Stimulated activated CD4-positive, alpha-beta T cell treated with anti-CD3 and anti-CD28 coated beads, TNF-alpha, amount 100 ng/mL, for 48 hours (primary cell): ENCODE data around the gene CCDC183.
"Not testable (repeated sequence)": the region's sequence is repeated elsewhere in the genome, so short reads cannot be mapped to it uniquely, and the experiment has no call there.

Experiments
- DNase-seq, 3 donors: peaks; one replicate each; pipeline ENCODE4 v3.0.0-alpha.2; 2020; ENCODE audit warnings: low read depth in 3 of 3

CCDC183 gene

DNA sequence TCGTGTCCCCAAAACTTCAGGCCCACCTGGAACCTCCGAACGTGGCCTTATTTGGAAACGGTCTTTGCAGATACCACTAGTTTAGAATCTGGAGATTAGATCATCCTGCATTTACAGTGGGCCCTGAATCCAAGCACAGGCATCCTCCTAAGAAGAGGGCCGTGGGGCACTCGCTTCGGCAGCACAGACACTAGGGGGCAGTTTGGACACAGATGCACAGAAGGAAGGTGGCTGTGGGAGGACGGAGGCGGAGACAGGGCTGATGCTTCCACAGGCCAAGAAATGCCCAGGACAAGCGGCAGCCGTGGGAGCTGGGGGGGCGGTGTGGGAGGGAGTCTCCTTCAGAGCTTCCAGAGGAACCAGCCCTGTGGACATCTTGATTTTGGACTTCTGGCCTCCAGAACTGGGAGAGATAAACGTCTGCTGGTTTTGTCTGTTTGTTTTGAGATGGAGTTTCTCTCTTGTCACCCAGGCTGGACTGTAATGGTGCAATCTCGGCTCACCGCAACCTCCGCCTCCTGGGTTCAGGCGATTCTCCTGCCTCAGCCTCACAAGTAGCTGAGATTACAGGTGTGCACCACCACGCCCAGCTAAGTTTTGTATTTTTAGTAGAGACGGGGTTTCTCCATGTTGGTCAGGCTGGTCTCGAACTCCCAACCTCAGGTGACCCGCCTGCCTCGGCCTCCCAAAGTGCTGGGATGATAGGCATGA is 35.1 kb upstream of the CCDC183 start:
- DNase-seq, result not testable (repeated sequence)

DNA sequence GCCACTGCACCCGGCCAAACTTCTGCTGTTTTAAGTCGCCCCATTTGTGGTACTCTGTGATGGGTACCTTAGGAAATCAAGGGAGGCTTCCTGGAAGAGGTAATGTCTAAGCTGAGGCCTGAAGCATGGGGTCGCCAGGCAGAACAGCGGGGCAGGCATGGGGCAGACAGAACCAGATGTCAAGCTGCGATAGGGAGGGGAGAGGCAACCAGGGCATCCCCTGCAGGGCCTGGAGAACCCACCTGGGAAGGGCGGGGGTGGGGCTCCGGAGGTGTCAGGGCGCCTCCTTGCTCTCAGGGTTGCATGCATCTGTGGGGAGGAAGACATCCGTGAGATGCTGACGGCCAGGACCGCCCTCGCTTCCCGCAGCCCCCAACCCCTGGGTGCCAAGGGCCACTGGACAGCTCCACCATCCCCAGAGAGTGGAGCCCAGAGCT is 34.6 kb upstream of the CCDC183 start:
- DNase-seq, result no peak

DNA sequence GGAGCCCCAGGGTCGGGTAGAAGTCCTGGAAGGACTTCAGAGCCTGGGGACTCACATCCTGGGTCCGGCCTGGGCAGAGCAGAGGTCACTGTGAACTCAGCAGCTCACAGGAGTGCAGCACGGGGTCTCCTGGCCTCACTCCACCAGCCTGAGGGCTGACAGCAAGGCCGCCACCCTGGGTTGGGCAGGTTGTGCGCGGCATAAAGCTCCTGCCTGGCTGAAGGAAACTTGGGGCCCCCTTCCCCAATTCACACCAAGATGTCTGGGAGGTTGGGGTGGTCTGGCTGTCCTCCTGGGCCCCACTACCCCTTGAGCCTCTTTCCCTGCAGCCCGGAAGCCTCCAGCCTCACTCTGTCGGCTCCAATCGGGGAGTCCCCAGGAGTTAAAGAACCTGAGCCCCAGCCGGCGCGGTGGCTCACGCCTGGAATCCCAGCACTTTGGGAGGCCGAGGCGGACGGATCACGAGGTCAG is 33.9 kb upstream of the CCDC183 start:
- no peak for DNase-seq

DNA sequence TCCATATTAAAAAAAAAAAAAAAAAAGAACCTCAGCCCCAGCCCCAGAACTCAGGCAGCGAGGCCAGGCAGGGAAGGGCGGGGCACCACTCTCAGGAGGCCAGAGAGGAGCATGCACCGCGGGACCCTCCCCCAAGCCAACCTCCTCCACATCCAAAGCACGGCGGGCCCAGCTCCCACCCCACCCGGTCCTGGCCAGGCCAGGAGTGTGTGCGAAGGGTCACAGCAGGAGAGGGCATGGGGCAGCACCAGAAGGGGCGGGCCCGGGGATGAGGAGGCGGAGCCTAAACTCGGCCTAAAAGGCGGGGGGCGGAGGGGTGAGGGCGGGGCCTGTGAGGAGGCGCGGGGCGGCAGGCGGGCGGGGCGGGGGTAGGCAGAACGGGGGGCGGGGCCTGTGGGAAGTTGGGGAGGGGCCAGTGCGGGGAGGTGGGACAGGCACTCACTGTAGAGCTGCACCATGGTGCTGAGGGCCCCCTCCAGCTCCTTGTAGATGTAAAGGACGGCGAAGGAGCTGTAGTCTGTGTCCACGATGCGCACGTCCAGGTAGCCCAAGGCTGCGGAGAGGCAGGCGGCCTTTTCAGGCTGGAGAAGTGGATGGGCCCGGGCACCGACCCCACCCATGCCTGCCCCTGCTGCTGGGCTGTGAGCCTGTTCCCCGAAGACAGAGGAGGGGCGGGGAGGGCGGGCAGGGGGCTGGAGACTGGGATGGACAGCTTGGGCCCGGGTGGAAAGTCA is 33.1 kb upstream of the CCDC183 start:
- peak; percentile 27 to 64 (median 31) for DNase-seq

DNA sequence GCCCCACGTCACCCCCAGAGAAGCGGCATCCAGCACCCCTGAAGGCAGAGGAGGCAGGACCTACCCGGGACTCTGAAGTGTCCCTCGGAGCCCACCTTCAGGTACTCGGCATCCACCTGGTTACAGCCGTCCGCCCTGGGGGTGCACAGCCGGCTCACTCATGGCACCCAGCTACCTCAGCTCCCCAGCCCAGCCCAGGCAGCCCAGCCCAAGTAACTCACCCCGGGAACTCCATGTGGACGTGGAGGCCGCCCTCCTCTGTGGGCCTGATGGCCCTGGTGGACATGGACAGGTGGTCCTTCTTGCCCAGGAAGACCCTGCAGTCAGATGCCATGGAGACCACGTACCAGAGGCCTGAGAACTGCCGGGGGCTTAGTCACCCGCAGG is 32.5 kb upstream of the CCDC183 start:
- no peak for DNase-seq

DNA sequence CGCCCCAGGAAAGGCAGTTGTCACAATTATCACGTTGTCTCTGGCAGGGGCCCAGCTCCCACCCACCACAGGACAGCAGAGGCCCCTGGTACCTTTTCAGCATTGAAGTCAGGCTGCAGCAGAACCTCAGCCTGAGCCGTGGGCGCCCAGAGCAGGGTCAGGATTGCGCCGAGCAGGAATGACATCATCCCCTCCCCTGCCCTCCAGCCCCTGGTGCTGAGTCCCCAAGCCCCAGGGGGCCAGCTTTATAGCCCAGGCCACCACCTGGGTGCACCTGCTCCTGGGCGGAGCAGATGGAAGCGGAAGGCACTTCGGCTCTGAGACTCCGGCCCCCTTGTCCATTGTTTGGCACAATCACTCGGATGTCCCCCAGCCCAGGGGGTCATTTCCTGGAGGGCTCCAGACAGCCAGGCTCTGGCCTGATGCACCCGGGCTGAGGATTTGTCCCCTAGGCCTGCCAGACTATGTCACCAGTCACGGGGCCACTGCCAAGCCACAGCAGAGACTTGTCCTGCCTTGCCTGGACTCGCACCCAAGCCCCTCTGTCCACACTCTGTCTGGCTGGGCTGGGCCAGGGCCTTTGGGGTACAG is 31.7 kb upstream of the CCDC183 start, which contains the start of gene LCN15:
LCN15 (minus strand) TSS at position 218 of the 591 bp plus-strand sequence; CDS start at position 188, 30 bp downstream.
- DNase-seq, result no peak

DNA sequence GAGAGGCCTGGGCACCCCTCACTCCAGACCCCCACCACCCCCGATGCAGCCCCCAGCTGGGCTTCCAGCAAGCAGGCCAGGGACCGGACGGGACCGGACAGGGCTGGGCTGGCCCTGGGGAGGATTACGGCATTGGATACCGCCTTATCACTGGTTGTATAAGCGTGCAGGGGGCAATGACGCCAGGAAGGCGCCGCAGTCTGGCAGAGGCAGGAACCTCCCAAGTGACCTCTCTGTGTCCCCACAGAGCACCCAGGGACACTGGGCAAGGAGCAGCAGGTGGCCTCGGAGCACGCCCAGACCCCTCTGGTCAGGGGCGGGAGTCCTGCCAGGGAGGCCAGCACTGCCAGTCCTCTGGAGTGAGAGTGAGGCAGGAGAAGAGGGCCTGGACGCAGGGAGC is 31.1 kb upstream of the CCDC183 start:
- no peak for DNase-seq

DNA sequence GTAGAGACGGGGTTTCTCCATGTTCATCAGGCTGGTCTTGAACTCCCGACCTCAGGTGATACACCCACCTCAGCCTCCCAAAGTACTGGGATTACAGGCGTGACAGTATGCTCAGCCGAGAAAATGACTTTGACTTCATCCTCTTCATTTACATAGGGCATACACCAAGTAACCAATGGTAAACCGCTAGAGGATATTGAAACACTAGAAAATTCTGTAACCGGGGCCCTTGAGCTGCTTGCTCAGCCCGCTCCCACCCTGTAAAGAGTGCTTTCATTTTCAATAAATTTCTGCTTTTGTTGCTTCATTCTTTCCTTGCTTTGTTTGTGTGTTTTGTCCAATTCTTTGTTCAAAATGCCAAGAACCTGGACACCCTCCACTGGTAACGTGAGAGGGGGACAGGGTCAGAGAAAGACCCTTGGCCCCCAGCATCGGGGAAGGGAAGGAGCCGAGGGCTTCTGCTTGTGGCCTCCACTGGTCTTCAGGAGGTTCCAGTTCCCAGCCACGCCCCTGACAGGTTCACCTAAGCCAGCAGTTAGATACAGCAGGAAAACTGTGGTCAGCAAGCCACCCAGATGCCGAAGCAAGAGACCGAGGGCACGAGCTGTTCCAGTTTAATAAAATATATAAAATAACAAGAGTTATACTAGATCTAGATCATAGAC is 30.3 kb upstream of the CCDC183 start:
- DNase-seq, result not testable (repeated sequence)

DNA sequence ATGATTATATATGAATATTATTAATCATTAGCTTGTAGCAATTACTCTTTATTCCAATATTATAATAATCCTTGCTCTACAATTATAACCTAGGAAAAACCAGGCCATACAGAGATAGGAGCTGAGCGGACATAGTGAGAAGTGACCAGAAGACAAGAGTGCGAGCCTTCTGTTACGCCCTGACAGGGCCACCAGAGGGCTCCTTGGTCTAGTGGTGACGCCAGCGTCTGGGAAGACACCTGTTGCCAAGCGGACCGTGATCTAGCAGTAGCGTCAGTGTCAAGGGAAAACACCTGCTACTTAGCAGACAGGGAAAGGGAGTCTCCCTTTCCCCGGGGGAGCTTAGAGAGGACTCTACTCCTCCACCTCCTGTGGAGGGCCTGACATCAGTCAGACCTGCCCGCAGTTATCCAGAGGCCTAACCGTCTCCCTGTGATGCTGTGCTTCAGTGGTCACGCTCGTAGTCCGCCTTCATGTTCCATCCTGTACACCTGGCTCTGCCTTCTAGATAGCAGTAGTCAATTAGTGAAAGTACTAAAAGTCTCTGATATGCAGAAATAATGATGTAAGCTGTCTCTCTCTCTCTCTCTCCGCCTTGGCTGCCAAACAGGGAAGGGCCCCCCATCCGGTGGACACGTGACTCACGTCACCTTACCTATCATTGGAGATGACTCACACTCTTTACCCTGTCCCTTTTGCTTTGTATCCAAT is 29.6 kb upstream of the CCDC183 start:
- DNase-seq, result peak in 2 of 3 donors; percentile 39 to 47

DNA sequence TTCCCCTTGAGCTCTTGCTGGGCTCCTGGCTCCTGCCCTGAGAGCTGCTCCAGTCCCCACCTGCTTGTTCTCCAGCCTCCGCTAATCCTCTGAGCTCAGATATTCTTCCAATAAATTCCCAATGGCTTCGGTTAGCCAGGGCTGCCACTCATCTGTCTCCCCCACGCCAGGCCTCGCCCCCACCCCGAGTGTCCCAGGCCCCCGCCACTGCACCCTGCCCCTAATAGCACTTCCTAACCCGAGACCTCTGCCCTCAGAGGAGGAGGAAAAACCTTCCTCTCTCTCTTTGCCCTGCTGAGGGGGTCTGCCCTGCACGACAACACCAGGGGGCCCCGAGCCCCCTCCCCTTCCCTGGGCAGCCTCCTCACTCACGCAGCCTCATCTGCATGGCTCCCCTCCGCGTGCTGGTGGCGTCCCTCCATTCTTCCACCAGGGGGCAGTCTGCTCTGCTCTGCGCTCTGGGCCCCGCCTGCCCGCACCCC is 26.4 kb upstream of the CCDC183 start:
- DNase-seq, result peak in 2 of 3 donors; percentile 31 to 55

DNA sequence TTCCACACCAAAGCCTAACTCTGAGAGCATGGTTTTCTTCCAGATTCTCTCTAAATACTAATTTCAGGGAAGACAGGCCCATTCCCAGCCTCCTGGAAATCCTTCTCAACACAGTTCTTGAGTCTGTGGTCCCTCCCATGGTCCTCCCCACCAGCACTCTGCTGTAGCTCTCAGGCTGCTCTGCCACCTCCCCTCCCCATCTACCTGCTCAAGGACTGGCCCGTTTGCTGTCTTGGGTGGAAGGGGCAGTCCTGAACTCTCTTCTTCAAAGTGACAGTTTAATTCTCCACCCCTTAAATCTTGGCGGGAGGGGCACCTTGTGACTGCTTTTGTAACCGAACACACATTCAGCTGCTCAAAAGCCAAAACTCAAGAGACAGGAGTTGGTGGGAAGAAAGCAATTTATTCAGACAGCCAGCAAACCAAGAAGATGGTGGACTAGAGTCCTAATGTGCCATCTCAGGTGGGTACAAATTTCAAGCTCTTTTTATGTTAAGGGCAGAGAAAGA is 24.2 kb upstream of the CCDC183 start:
- no peak for DNase-seq

DNA sequence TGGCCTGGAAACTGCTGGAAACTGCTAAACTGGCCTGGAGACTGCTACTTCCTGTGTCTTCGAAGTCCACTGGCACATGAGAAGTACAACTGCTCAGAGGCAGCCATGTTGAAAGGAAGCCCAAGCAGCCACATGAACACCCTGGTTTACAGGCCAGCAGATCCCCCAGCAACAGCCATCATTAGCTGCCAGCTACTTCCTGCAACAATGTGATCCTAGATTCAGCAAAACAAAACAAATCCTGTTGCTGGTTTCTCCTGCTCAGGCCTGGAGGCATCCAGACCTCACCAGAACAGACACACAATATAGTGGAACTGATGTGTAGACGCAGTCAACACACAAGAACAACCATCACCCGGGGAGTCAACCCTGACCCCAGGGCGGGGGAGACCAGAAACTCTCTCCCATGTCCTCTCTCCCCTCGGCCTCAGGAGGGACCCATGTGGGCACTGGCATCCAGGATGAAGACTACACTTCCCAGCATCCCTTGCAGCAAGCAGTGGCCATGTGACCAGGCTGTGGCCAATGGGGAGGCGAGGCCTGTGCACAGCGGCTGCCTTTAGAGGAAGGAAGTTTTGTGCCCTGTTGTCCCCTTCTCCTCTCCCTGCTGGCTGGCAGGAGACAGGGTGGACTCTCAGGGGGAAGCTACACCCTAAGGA is 22.6 kb upstream of the CCDC183 start:
- no peak for DNase-seq

DNA sequence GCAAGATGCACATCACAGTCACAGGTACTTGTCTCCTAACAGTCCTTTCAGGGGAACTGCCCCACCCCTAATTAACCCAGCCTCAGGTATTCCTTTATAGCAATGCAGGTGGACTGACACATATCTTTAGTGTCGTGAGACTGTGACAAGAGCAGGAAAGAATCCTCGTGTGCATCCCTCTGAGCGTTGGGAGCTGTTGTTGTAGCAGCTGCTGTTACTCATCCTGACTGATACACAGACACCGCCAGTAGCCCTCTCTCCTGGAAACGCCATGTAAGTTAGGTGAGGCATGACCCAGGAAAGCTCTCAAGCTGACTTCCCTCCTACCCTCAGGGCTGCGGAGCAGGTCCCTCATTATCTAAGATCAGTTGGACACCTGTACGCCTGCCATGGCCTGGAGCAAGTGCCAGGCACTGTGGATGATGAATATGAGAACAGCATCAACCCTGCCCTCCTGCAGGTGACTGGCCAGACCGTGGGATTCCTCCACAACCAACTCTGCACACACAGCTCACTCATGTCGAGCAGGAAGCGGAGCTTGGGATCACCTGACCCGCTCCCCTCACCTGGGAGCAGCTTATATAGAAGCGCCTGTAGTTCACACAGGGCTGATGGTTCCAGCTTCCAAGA is 21.6 kb upstream of the CCDC183 start:
- no peak for DNase-seq

DNA sequence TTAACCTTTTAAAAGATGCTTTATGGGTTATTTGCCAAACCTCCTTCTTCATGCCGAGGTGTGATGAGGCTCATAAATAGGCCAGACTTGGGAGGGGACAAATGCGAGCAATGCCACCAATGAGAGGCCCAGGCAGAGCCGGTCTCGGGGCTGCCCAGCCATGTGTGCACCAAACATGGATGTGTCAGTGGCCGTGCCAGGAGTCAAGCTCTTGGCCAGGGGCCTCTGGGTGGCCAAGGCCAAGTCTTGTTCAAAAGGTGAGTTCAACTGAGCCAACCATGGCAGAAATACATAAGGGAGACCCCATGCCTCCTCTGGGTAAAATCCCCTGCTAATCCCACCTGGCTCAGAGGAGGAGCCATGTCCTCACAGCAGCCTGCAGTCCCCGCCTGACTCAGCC is 20.9 kb upstream of the CCDC183 start:
- DNase-seq, result no peak

DNA sequence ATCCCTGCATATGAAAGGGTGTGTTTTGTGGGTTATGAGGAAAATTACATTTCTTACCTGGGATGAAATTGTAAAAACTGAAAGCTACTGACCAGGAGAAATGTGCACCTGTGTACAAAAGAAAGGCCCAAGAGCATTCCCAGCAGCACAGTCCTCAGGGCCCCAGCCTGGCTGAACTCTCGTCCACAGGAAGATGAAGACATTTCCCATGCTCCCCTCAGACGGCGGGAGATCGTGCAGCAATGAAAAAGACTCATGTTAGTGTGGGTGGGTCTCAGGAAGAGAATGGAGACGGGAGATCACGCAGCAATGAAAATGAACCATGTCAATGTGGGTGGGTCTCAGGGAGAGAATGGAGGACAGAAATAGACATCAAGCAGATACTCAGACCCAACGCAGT is 19.2 kb upstream of the CCDC183 start:
- no peak for DNase-seq

DNA sequence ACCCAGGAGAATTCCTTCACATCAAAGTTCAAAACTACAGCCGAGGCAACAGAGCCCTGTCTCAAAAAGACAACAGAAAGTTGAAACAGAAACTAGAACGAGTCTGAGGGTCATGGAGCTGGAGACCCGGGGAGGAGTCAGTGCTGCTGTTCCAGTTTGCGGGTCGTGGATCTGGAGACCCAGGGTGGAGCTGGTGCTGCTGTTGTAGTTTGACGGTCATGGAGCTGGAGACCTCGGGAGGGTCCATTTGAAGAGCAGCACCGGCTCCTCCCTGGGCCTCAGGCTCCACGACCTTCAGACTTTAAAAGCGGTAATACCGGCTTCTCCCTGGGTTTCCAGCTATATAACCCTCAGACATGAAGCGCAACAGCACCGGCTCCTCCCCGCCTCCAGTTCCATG is 18.8 kb upstream of the CCDC183 start:
- no peak for DNase-seq

DNA sequence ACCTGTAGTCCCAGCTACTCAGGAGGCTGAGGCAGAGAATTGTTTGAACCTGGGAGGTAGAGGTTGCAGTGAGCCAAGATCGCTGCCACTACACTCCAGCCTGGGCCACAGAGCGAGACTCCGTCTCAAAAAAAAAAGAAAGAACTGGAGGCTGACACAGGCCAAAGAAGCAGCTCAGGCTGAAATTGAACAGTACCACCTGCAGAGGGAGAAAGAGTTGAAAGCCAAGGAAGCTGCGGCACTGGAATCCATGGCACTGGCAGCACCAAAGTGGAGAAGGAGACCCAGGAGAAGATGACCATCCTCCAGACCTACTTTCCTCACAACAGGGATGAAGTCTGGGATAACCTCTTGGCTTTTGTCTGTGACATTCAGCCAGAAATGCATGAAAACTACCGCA is 16.3 kb upstream of the CCDC183 start:
- DNase-seq, result no peak

DNA sequence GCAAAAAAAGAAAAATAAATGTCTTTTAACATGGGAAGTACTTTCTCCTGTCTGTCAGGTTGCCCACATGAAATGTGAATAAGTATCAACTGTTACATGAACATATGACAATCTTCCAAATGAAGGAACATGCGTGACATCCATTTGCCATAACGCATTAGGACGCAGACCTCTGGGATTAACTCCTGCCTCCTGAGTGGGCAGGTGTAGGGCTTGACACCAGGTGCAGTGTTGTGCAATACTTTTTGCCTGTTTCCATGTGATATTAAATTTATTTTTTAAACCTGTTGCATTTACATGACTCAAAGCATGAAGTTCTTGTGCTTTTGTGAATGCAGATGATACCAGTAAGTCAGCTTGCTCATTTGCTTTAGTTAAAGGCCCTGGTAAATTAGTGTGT is 13.7 kb upstream of the CCDC183 start:
- DNase-seq, result no peak

DNA sequence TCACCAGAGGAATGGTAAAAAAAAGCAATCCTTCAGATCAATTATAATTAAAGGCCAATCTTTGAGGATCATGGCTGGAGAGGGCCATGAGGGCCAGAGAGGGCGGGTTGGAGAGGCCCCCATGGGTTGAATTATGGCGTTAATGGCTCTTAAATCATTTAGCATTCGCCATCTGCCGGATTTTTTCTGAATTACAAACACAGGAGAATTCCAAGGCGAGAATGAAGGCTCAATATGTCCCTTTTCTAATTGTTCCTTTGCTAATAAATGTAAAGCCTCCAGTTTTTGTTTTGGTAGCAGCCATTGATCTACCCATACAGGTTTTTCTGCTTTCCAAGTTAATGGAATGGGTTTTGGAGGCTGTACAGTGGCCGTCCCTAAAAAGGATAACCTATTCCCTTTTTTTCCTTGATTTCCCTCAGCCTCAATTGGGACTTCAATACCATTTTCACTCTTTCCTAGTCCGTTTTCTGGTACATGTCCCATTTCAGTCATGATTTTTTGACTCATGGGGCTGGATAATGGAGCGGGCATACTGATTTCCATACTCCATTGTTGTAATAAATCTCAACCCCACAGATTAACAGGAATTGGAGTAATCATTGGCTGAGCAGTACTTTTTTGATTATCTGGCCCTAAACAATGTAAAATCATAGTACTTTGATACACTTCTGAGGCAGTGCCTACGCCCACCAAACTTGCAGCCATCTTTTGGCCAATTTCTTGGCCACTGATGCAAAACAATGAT is 11.7 kb upstream of the CCDC183 start:
- DNase-seq, result no peak

DNA sequence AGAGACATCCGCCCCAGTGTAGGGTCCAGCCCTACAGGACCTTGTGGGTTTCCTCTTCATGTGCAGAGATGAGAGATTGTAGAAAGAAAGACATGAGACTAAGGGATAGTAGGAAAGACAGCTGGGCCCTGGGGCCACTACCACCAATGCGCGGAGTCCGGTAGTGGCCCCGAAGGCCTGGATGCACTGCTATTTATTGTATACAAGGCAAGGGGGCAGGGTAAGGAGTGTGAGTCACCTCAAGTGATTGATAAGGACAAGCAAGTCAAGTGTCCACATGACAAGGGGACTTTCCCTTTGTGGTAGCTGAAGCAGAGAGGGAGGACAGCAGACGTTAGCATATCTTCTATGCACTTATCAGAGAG is 11.2 kb upstream of the CCDC183 start:
- DNase-seq, result no peak
